Hepatocyte (in vitro differentiated cells): ENCODE results near the gene SLX4IP. TPM values are rescaled to one million over a fixed set of nuclear protein-coding genes. Genes with fewer than 3 reads are reported as not detected.
A peak's percentile ranks its signal among the peaks of the same experiment; 100 is the strongest.

Experiments used
- DNase-seq: peaks from one replicate; pipeline ENCODE4 v3.0.0-alpha.2; 2016; ENCODE audit warnings: low spot score
- H2AFZ ChIP-seq: fragments of 200-600 bp; sonication (generic); 2 replicates; pipeline ENCODE4 v1.6.0; 2016; ENCODE audit warnings: antibody characterized with exemption, mild to moderate bottlenecking
- H3K27ac ChIP-seq: fragments of 200-600 bp; sonication (generic); 2 replicates; pipeline ENCODE4 v1.5.1; 2016; ENCODE audit warnings: mild to moderate bottlenecking
- H3K27me3 ChIP-seq: fragments of 200-600 bp; sonication (generic); 2 replicates; pipeline ENCODE4 v1.6.1; 2016
- H3K36me3 ChIP-seq: fragments of 200-600 bp; sonication (generic); replicated peaks from 2 replicates; pipeline ENCODE4 v1.5.1; 2016; ENCODE audit warnings: low read depth; ENCODE audit not compliant: insufficient read depth
- H3K4me1 ChIP-seq: fragments of 200-600 bp; sonication (generic); 2 replicates; pipeline ENCODE4 v1.5.1; 2016; ENCODE audit warnings: mild to moderate bottlenecking, moderate library complexity; ENCODE audit not compliant: insufficient read depth
- H3K4me2 ChIP-seq: fragments of 200-600 bp; sonication (generic); 2 replicates; pipeline ENCODE4 v1.6.0; 2016
- H3K4me3 ChIP-seq: fragments of 200-600 bp; sonication (generic); 2 replicates; pipeline ENCODE4 v1.5.1; 2016; ENCODE audit warnings: mild to moderate bottlenecking
- H3K79me2 ChIP-seq: fragments of 200-600 bp; sonication (generic); 2 replicates; pipeline ENCODE4 v1.6.0; 2017; ENCODE audit warnings: mild to moderate bottlenecking
- H3K9me2 ChIP-seq: fragments of 200-600 bp; sonication (generic); replicated peaks from 2 replicates; pipeline ENCODE4 v1.6.0; 2017; ENCODE audit warnings: mild to moderate bottlenecking; ENCODE audit not compliant: insufficient read depth
- H3K9me3 ChIP-seq: fragments of 200-600 bp; sonication (generic); 2 replicates; pipeline ENCODE4 v1.5.1; 2016; ENCODE audit warnings: low read depth, mild to moderate bottlenecking
- H4K20me1 ChIP-seq: fragments of 200-600 bp; sonication (generic); 2 replicates; pipeline ENCODE4 v1.6.0; 2016; ENCODE audit warnings: mild to moderate bottlenecking; ENCODE audit not compliant: insufficient read depth, poor library complexity, severe bottlenecking
- EZH2 ChIP-seq: fragments of 200-600 bp; sonication (generic); IDR thresholded peaks from 2 replicates; pipeline ENCODE4 v1.6.1; 2016; ENCODE audit warnings: antibody characterized with exemption, mild to moderate bottlenecking, borderline replicate concordance
- EZH2phosphoT487 ChIP-seq: fragments of 200-600 bp; sonication (generic); IDR thresholded peaks from one replicate; pipeline ENCODE4 v1.6.1; 2018; ENCODE audit warnings: antibody characterized with exemption, mild to moderate bottlenecking, low read depth, moderate library complexity; ENCODE audit not compliant: unreplicated experiment, severe bottlenecking
- WGBS: methylation state at CpG from one replicate; pipeline ENCODE4 v1.1.6; 2016; ENCODE audit warnings: low lambda C conversion rate; ENCODE audit errors: missing lambda C conversion rate; 5-methylcytosine and 5-hydroxymethylcytosine counted together
- polyA plus RNA-seq: library from polyadenylated mRNA; unstranded; fragments of >200 nt; fragmentation: Nextera tagmentation; extraction: Ambion mirVana; gene quantifications from 2 replicates; pipeline ENCODE4 v1.2.1, GENCODE V29; 2016
- total RNA-seq: library from RNA; depleted of rRNA; stranded (reverse); fragments of >200 nt; gene quantifications from 2 replicates; pipeline ENCODE4 v1.2.3, GENCODE V29; 2014
- TF ChIP-seq, protein P1 (sequence below): fragments of 200-600 bp; sonication (generic); IDR thresholded peaks from 2 replicates; pipeline ENCODE4 v1.5.1; 2016; ENCODE audit warnings: antibody characterized with exemption, mild to moderate bottlenecking; ENCODE audit not compliant: poor library complexity

The SLX4IP gene
- total and polyA plus RNA-seq, 2 experiments from 2014 or later: 2.9 to 5.7 TPM

DNA sequence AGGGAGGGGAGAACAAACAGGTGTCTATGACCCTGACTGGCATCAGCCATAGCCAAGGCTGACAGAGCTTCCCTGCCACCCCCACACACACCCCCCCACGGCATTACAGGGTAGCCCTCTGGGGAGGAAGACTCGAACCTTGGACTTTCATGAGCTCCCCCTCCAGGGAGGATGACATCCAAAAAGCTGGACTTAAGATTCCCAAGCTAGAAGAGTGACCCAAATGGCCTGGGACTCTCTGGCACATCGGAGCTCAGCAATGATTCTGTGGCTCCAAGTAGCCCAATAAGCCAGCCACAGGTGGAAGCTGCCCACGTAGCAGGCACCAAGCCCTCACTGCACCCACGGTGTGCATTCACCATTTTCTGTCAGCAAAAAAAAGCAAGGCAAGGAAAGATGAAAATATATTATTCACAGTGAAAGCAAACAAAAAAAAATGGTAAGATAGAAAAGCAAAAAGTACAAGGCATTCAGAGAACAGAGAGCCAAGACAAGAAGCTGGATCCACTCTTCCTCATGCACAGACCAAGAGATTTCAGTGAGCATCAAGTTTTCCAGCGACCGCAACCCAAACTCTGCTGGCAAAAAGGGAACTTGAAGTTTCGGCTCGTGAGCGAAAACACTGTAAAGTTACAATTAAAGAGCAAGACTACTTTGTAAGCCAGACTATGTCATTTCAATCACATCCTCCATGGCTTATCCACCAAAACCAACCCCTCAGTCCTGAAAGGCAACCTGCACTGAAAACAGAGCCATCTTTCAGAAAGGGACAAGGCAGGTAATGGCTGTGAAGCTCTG, 227.8 kb downstream of the SLX4IP start:
- Histone ChIP-seq H3K4me3 (no peak overlapping the region), H3K4me2 (no peak overlapping the region), H3K27me3 (no peaks in the 10 kb centered on the region), H2AFZ (no peak overlapping the region), H3K79me2 (peaks cover 88% of the 10 kb centered on the region), H3K4me1 (peaks cover 65% of the 10 kb centered on the region), H3K36me3 (no peaks in the 10 kb centered on the region), H4K20me1 (peaks cover 20% of the 10 kb centered on the region), H3K27ac (peak overlapping the region; percentile 60), H3K9me3 (no peaks in the 10 kb centered on the region), H3K9me2 (no peaks in the 10 kb centered on the region)
- no peak for DNase-seq
- WGBS: 84% methylated on average over 10 of the region's 10 CpGs
- TF ChIP-seq EZH2 (no peak), EZH2phosphoT487 (no peak)
- TF ChIP-seq, protein P1, sequence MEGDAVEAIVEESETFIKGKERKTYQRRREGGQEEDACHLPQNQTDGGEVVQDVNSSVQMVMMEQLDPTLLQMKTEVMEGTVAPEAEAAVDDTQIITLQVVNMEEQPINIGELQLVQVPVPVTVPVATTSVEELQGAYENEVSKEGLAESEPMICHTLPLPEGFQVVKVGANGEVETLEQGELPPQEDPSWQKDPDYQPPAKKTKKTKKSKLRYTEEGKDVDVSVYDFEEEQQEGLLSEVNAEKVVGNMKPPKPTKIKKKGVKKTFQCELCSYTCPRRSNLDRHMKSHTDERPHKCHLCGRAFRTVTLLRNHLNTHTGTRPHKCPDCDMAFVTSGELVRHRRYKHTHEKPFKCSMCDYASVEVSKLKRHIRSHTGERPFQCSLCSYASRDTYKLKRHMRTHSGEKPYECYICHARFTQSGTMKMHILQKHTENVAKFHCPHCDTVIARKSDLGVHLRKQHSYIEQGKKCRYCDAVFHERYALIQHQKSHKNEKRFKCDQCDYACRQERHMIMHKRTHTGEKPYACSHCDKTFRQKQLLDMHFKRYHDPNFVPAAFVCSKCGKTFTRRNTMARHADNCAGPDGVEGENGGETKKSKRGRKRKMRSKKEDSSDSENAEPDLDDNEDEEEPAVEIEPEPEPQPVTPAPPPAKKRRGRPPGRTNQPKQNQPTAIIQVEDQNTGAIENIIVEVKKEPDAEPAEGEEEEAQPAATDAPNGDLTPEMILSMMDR: no peak

DNA sequence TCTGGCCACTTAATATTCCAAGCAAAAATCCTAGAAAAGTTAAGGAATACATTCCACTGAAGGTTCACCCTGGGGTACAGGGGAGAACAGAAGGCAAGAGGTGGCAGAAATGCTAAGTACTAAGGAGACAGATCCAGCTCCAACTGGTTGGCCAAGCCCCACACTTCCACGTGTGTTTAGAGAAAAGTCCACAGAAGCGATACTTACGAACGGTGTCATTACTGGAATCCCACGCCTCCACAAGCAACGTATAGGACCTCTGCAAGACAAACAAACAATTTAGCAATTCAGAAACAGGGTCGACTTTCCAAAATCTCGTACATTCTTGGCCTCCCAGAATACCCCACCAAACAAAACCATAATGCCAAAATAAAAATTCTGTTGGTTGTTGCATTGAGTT, 228.7 kb downstream of the SLX4IP start:
- H3K9me2 ChIP-seq: no peaks in the 10 kb centered on the region
- 68% methylated on average over 8 of the region's 8 CpGs for WGBS
- H3K9me3 ChIP-seq: no peaks in the 10 kb centered on the region
- H3K79me2 ChIP-seq: peaks cover 88% of the 10 kb centered on the region
- DNase-seq: no peak
- no peaks in the 10 kb centered on the region for H3K36me3 ChIP-seq
- H4K20me1 ChIP-seq: peaks cover 20% of the 10 kb centered on the region
- H2AFZ ChIP-seq: no peak overlapping the region
- no peak for TF ChIP-seq EZH2phosphoT487
- TF ChIP-seq, protein P1: no peak
- TF ChIP-seq EZH2: no peak
- H3K4me1 ChIP-seq: peaks cover 65% of the 10 kb centered on the region
- no peaks in the 10 kb centered on the region for H3K27me3 ChIP-seq
- peak overlapping the region; percentile 57 for H3K4me2 ChIP-seq
- H3K4me3 ChIP-seq: no peak overlapping the region
- H3K27ac ChIP-seq: peak overlapping the region; percentile 60

DNA sequence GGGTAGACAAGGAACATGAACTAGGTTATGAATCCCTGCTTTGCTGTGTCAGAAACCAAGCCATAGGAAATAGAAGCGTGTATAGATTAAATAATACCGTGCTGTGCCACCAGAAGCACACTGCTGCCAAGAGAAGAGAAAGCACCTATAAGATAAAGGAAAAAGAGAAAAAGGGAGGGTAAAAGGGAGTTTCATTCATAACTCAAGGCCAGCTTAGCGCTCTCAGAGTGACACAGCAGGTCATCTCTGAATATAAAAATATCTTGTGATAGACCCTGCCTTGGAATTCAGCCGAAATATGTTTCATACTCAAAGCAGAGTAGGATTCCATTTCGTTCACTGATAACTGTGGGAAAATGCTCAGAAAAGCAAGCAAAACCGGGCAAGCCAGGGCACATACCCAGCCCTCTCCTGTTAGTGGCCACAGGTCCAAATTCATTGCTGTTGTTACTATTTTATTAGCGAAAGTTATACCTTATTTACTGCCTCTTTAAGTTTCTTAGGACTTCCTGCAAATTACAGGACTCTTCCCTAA, 230.0 kb downstream of the SLX4IP start:
- 54% methylated on average over 7 of the region's 7 CpGs for WGBS
- H3K27ac ChIP-seq: peak overlapping the region; percentile 60
- H3K4me3 ChIP-seq: no peak overlapping the region
- no peaks in the 10 kb centered on the region for H3K9me3 ChIP-seq
- H3K4me2 ChIP-seq: peak overlapping the region; percentile 57
- peaks cover 62% of the 10 kb centered on the region for H3K4me1 ChIP-seq
- H3K27me3 ChIP-seq: no peaks in the 10 kb centered on the region
- H4K20me1 ChIP-seq: peaks cover 27% of the 10 kb centered on the region
- DNase-seq: no peak
- H3K79me2 ChIP-seq: peaks cover 91% of the 10 kb centered on the region
- H3K9me2 ChIP-seq: no peaks in the 10 kb centered on the region
- H2AFZ ChIP-seq: no peak overlapping the region
- TF ChIP-seq, protein P1: no peak
- TF ChIP-seq EZH2: no peak
- H3K36me3 ChIP-seq: no peaks in the 10 kb centered on the region
